DND-41 (cell line): ENCODE results near the gene NACC2.

Source experiments
- ATAC-seq: fragments of 200-7000 bp; cut with Tn5 transposase; 3 replicates; pipeline ENCODE4 v1.9.1; 2021; ENCODE audit warnings: low read depth; ENCODE audit not compliant: insufficient read depth
- DNase-seq: peaks from one replicate; pipeline ENCODE4 v3.0.0-alpha.2; 2020
- H2AFZ ChIP-seq: 2 replicates; pipeline ENCODE4 v1.6.0; 2012; ENCODE audit warnings: low read depth, low read length
- H3K27ac ChIP-seq: 2 replicates; pipeline ENCODE4 v1.5.1; 2012; ENCODE audit warnings: low read length, inconsistent platforms
- H3K27me3 ChIP-seq: fragments of 200-600 bp; sonication (generic); 2 replicates; pipeline ENCODE4 v1.6.0; 2012; ENCODE audit warnings: low read length, mild to moderate bottlenecking, inconsistent platforms; ENCODE audit not compliant: insufficient read depth, poor library complexity
- H3K36me3 ChIP-seq: 2 replicates; pipeline ENCODE4 v1.5.1; 2012; ENCODE audit warnings: low read length, inconsistent platforms; ENCODE audit not compliant: insufficient read depth
- H3K4me1 ChIP-seq: 2 replicates; pipeline ENCODE4 v1.5.1; 2012; ENCODE audit warnings: mild to moderate bottlenecking, low read length; ENCODE audit not compliant: insufficient read depth
- H3K4me2 ChIP-seq: 2 replicates; pipeline ENCODE4 v1.6.0; 2012; ENCODE audit warnings: mild to moderate bottlenecking, moderate library complexity, low read length, inconsistent platforms; ENCODE audit not compliant: insufficient read depth
- H3K4me3 ChIP-seq, 2 experiments: fragments of 200-600 bp in 1 of 2; shearing (Covaris generic) in 1 of 2; 2 replicates each; pipeline ENCODE4 v1.5.1; 2012 to 2016; ENCODE audit warnings: inconsistent platforms in 2 of 2, low read length in 2 of 2, mild to moderate bottlenecking in 2 of 2, low read depth in 1 of 2, moderate library complexity in 1 of 2
- H3K79me2 ChIP-seq: 2 replicates; pipeline ENCODE4 v1.6.0; 2012; ENCODE audit warnings: low read length, inconsistent platforms; ENCODE audit not compliant: insufficient read depth
- H3K9ac ChIP-seq: 2 replicates; pipeline ENCODE4 v1.6.0; 2012; ENCODE audit warnings: low read depth, mild to moderate bottlenecking, inconsistent platforms, low read length, moderate library complexity
- H3K9me3 ChIP-seq: 2 replicates; pipeline ENCODE4 v1.5.1; 2012; ENCODE audit warnings: low read length, moderate library complexity, mild to moderate bottlenecking, inconsistent platforms; ENCODE audit not compliant: insufficient read depth, severe bottlenecking
- H4K20me1 ChIP-seq: 2 replicates; pipeline ENCODE4 v1.6.0; 2012; ENCODE audit warnings: low read length; ENCODE audit not compliant: insufficient read depth
- CTCF ChIP-seq: IDR thresholded peaks from 2 replicates; pipeline ENCODE4 v1.5.1; 2012; ENCODE audit warnings: borderline replicate concordance, low read length, moderate library complexity, mild to moderate bottlenecking; ENCODE audit not compliant: poor library complexity, severe bottlenecking; ENCODE audit errors: extremely low read depth
- EZH2 ChIP-seq: IDR thresholded peaks from 3 replicates; pipeline ENCODE4 v1.6.1; 2012; ENCODE audit warnings: borderline replicate concordance, low read depth, mild to moderate bottlenecking, moderate library complexity, low read length, inconsistent platforms; ENCODE audit not compliant: severe bottlenecking

The NACC2 gene

GRCh38 chr9:135983208-135984071 is 111.6 kb downstream of the NACC2 start:
- H3K9ac ChIP-seq = no peak overlapping the region
- H3K36me3 ChIP-seq = no peaks in the 10 kb centered on the region
- no peak overlapping the region for H2AFZ ChIP-seq
- peaks cover 8% of the 10 kb centered on the region for H3K27me3 ChIP-seq
- H3K4me2 ChIP-seq = no peak overlapping the region
- H3K9me3 ChIP-seq = no peaks in the 10 kb centered on the region
- H3K4me1 ChIP-seq = no peaks in the 10 kb centered on the region
- H3K79me2 ChIP-seq = no peaks in the 10 kb centered on the region
- DNase-seq = no peak
- ATAC-seq = no peak
- H3K27ac ChIP-seq = no peak overlapping the region
- no peak overlapping the region for H3K4me3 ChIP-seq
- TF ChIP-seq CTCF = no peak
- no peak for TF ChIP-seq EZH2
- H4K20me1 ChIP-seq = no peaks in the 10 kb centered on the region; the same call in 1 of the 2 replicates

- no peak for DNase-seq
- H4K20me1 ChIP-seq = no peaks in the 10 kb centered on the region; the same call in 1 of the 2 replicates
- H3K9me3 ChIP-seq = no peaks in the 10 kb centered on the region
- no peak overlapping the region for H3K4me3 ChIP-seq
- H3K79me2 ChIP-seq = no peaks in the 10 kb centered on the region
- TF ChIP-seq EZH2 = no peak
- no peak for TF ChIP-seq CTCF
- no peak overlapping the region for H3K4me2 ChIP-seq
- no peak for ATAC-seq
- no peaks in the 10 kb centered on the region for H3K4me1 ChIP-seq
- no peak overlapping the region for H2AFZ ChIP-seq
- peaks cover 8% of the 10 kb centered on the region for H3K27me3 ChIP-seq
- no peak overlapping the region for H3K27ac ChIP-seq
- H3K9ac ChIP-seq = no peak overlapping the region
- no peaks in the 10 kb centered on the region for H3K36me3 ChIP-seq
Measured at GRCh38 chr9:135982499-135983207, 112.4 kb downstream of the NACC2 start.

- no peaks in the 10 kb centered on the region for H3K9me3 ChIP-seq
- H3K27ac ChIP-seq = no peak overlapping the region
- H2AFZ ChIP-seq = no peak overlapping the region
- H3K4me1 ChIP-seq = no peaks in the 10 kb centered on the region
- TF ChIP-seq EZH2 = no peak
- no peak for TF ChIP-seq CTCF
- H3K79me2 ChIP-seq = no peaks in the 10 kb centered on the region
- no peaks in the 10 kb centered on the region; the same call in 1 of the 2 replicates for H4K20me1 ChIP-seq
- H3K4me3 ChIP-seq = no peak overlapping the region
- ATAC-seq (no peak), DNase-seq (no peak)
- peaks cover 8% of the 10 kb centered on the region for H3K27me3 ChIP-seq
- H3K9ac ChIP-seq = no peak overlapping the region
- no peaks in the 10 kb centered on the region for H3K36me3 ChIP-seq
- H3K4me2 ChIP-seq = no peak overlapping the region
Measured at GRCh38 chr9:135980926-135981630, 114.0 kb downstream of the NACC2 start.
